Hepatocyte (in vitro differentiated cells): ENCODE results near the gene HIP1. TPM values are rescaled to one million over a fixed set of nuclear protein-coding genes. Genes with fewer than 3 reads are reported as not detected.

ENCODE experiments used
- DNase-seq: peaks from one replicate; pipeline ENCODE4 v3.0.0-alpha.2; 2016; ENCODE audit warnings: low spot score
- H2AFZ ChIP-seq: fragments of 200-600 bp; sonication (generic); 2 replicates; pipeline ENCODE4 v1.6.0; 2016; ENCODE audit warnings: antibody characterized with exemption, mild to moderate bottlenecking
- H3K27ac ChIP-seq: fragments of 200-600 bp; sonication (generic); 2 replicates; pipeline ENCODE4 v1.5.1; 2016; ENCODE audit warnings: mild to moderate bottlenecking
- H3K27me3 ChIP-seq: fragments of 200-600 bp; sonication (generic); 2 replicates; pipeline ENCODE4 v1.6.1; 2016
- H3K36me3 ChIP-seq: fragments of 200-600 bp; sonication (generic); replicated peaks from 2 replicates; pipeline ENCODE4 v1.5.1; 2016; ENCODE audit warnings: low read depth; ENCODE audit not compliant: insufficient read depth
- H3K4me1 ChIP-seq: fragments of 200-600 bp; sonication (generic); 2 replicates; pipeline ENCODE4 v1.5.1; 2016; ENCODE audit warnings: mild to moderate bottlenecking, moderate library complexity; ENCODE audit not compliant: insufficient read depth
- H3K4me2 ChIP-seq: fragments of 200-600 bp; sonication (generic); 2 replicates; pipeline ENCODE4 v1.6.0; 2016
- H3K4me3 ChIP-seq: fragments of 200-600 bp; sonication (generic); 2 replicates; pipeline ENCODE4 v1.5.1; 2016; ENCODE audit warnings: mild to moderate bottlenecking
- H3K79me2 ChIP-seq: fragments of 200-600 bp; sonication (generic); 2 replicates; pipeline ENCODE4 v1.6.0; 2017; ENCODE audit warnings: mild to moderate bottlenecking
- H3K9me2 ChIP-seq: fragments of 200-600 bp; sonication (generic); replicated peaks from 2 replicates; pipeline ENCODE4 v1.6.0; 2017; ENCODE audit warnings: mild to moderate bottlenecking; ENCODE audit not compliant: insufficient read depth
- H3K9me3 ChIP-seq: fragments of 200-600 bp; sonication (generic); 2 replicates; pipeline ENCODE4 v1.5.1; 2016; ENCODE audit warnings: low read depth, mild to moderate bottlenecking
- H4K20me1 ChIP-seq: fragments of 200-600 bp; sonication (generic); 2 replicates; pipeline ENCODE4 v1.6.0; 2016; ENCODE audit warnings: mild to moderate bottlenecking; ENCODE audit not compliant: insufficient read depth, poor library complexity, severe bottlenecking
- CTCF ChIP-seq: fragments of 200-600 bp; sonication (generic); IDR thresholded peaks from 2 replicates; pipeline ENCODE4 v1.5.1; 2016; ENCODE audit warnings: antibody characterized with exemption, mild to moderate bottlenecking; ENCODE audit not compliant: poor library complexity
- EZH2 ChIP-seq: fragments of 200-600 bp; sonication (generic); IDR thresholded peaks from 2 replicates; pipeline ENCODE4 v1.6.1; 2016; ENCODE audit warnings: antibody characterized with exemption, mild to moderate bottlenecking, borderline replicate concordance
- EZH2phosphoT487 ChIP-seq: fragments of 200-600 bp; sonication (generic); IDR thresholded peaks from one replicate; pipeline ENCODE4 v1.6.1; 2018; ENCODE audit warnings: antibody characterized with exemption, mild to moderate bottlenecking, low read depth, moderate library complexity; ENCODE audit not compliant: unreplicated experiment, severe bottlenecking
- WGBS: methylation state at CpG from one replicate; pipeline ENCODE4 v1.1.6; 2016; ENCODE audit warnings: low lambda C conversion rate; ENCODE audit errors: missing lambda C conversion rate; 5-methylcytosine and 5-hydroxymethylcytosine counted together
- polyA plus RNA-seq: library from polyadenylated mRNA; unstranded; fragments of >200 nt; fragmentation: Nextera tagmentation; extraction: Ambion mirVana; gene quantifications from 2 replicates; pipeline ENCODE4 v1.2.1, GENCODE V29; 2016
- total RNA-seq: library from RNA; depleted of rRNA; stranded (reverse); fragments of >200 nt; gene quantifications from 2 replicates; pipeline ENCODE4 v1.2.3, GENCODE V29; 2014

HIP1 gene
- total and polyA plus RNA-seq, 2 experiments from 2014 or later: 8.3 to 14.5 TPM

- 85% methylated on average over 12 of the region's 12 CpGs for WGBS
- Histone ChIP-seq H3K4me2 (no peak overlapping the region), H3K9me3 (no peaks in the 10 kb centered on the region), H3K4me3 (no peak overlapping the region), H3K79me2 (no peaks in the 10 kb centered on the region), H3K9me2 (no peaks in the 10 kb centered on the region), H4K20me1 (no peaks in the 10 kb centered on the region), H3K27me3 (no peaks in the 10 kb centered on the region), H2AFZ (no peak overlapping the region), H3K4me1 (no peaks in the 10 kb centered on the region), H3K27ac (no peak overlapping the region), H3K36me3 (no peaks in the 10 kb centered on the region)
- TF ChIP-seq CTCF (no peak), EZH2 (no peak), EZH2phosphoT487 (no peak)
- no peak for DNase-seq
These were observed 155.5 kb downstream of the HIP1 start for GRCh38 chr7:75583255-75583654.

- TF ChIP-seq EZH2phosphoT487 (no peak), EZH2 (no peak)
- Histone ChIP-seq H3K27ac (no peak overlapping the region), H2AFZ (no peak overlapping the region), H3K4me3 (no peak overlapping the region), H3K36me3 (no peaks in the 10 kb centered on the region), H4K20me1 (no peaks in the 10 kb centered on the region), H3K79me2 (no peaks in the 10 kb centered on the region), H3K27me3 (no peaks in the 10 kb centered on the region), H3K4me2 (no peak overlapping the region), H3K9me3 (no peaks in the 10 kb centered on the region), H3K4me1 (no peaks in the 10 kb centered on the region), H3K9me2 (no peaks in the 10 kb centered on the region)
- no peak for DNase-seq
- 90% methylated on average over 6 of the region's 6 CpGs for WGBS
These were observed 158.8 kb downstream of the HIP1 start for GRCh38 chr7:75579899-75580298.

- H3K4me1 ChIP-seq: no peaks in the 10 kb centered on the region
- DNase-seq: no peak
- H3K4me3 ChIP-seq: no peak overlapping the region
- H3K36me3 ChIP-seq: no peaks in the 10 kb centered on the region
- no peaks in the 10 kb centered on the region for H3K9me2 ChIP-seq
- H3K4me2 ChIP-seq: no peak overlapping the region
- H3K27ac ChIP-seq: no peak overlapping the region
- H4K20me1 ChIP-seq: no peaks in the 10 kb centered on the region
- H3K27me3 ChIP-seq: no peaks in the 10 kb centered on the region
- no peak for TF ChIP-seq EZH2phosphoT487
- TF ChIP-seq CTCF: no peak
- no peak for TF ChIP-seq EZH2
- WGBS: 94% methylated on average over 7 of the region's 7 CpGs
- no peak overlapping the region for H2AFZ ChIP-seq
- H3K79me2 ChIP-seq: no peaks in the 10 kb centered on the region
- H3K9me3 ChIP-seq: no peaks in the 10 kb centered on the region
These were observed 160.7 kb downstream of the HIP1 start for GRCh38 chr7:75578081-75578480.

GRCh38 chr7:75575488-75576121 lies 163.1 kb downstream of the HIP1 start:
- Histone ChIP-seq H3K9me2 (no peaks in the 10 kb centered on the region), H3K4me3 (no peak overlapping the region), H3K9me3 (no peaks in the 10 kb centered on the region), H3K4me2 (no peak overlapping the region), H3K79me2 (no peaks in the 10 kb centered on the region), H3K27me3 (no peaks in the 10 kb centered on the region), H3K36me3 (no peaks in the 10 kb centered on the region), H4K20me1 (no peaks in the 10 kb centered on the region), H3K4me1 (no peaks in the 10 kb centered on the region), H2AFZ (no peak overlapping the region), H3K27ac (no peak overlapping the region)
- WGBS: 62% methylated on average over 13 of the region's 13 CpGs
- no peak for DNase-seq
- TF ChIP-seq CTCF (no peak), EZH2phosphoT487 (no peak), EZH2 (no peak)
